H1 (cell line): ENCODE results near the gene CPXM2. TPM values are rescaled to one million over a fixed set of nuclear protein-coding genes. Genes with fewer than 3 reads are reported as not detected.

ENCODE experiments used
- CTCF ChIA-PET: fragments of 300-600 bp; sonication (Branson Sonifier 250); formaldehyde crosslinking; loops from one replicate; lab custom pipeline; 2021; ENCODE audit not compliant: partially characterized antibody; lab: Charles Lee
- POLR2A ChIA-PET: fragments of 300-600 bp; sonication (Branson Sonifier 250); formaldehyde crosslinking; loops from one replicate; lab custom pipeline; 2021; ENCODE audit warnings: inconsistent platforms; ENCODE audit not compliant: partially characterized antibody; lab: Charles Lee
- DNase-seq, 2 experiments: peaks; one replicate each; pipeline versions ENCODE4 v3.0.0 to v3.0.0-alpha.2; 2010 to 2022; ENCODE audit warnings: low spot score in 2 of 2, low read depth in 1 of 2, mixed read lengths in 1 of 2
- FAIRE-seq: peaks from 2 replicates; lab custom pipeline; 2011; peaks lifted over from hg19 to GRCh38; lab: Jason Lieb, UNC
- H2AFZ ChIP-seq: 2 replicates; pipeline ENCODE4 v1.8.1; 2012; ENCODE audit warnings: low read length, inconsistent platforms
- H2AK5ac ChIP-seq: 2 replicates; pipeline ENCODE4 v1.6.1; 2013; ENCODE audit warnings: low read depth, low read length
- H2BK120ac ChIP-seq: replicated peaks from 2 replicates; pipeline ENCODE3; 2013; ENCODE audit warnings: low read depth, low read length, inconsistent platforms
- H2BK12ac ChIP-seq: 2 replicates; pipeline ENCODE4 v1.6.1; 2013; ENCODE audit warnings: low read depth, low read length
- H2BK15ac ChIP-seq: 2 replicates; pipeline ENCODE4 v1.6.1; 2013; ENCODE audit warnings: low read length
- H2BK20ac ChIP-seq: 2 replicates; pipeline ENCODE4 v1.6.1; 2013; ENCODE audit warnings: low read length
- H2BK5ac ChIP-seq: 2 replicates; pipeline ENCODE4 v1.6.1; 2013; ENCODE audit warnings: low read depth, low read length
- H3K14ac ChIP-seq: 2 replicates; pipeline ENCODE4 v1.6.1; 2013; ENCODE audit warnings: inconsistent platforms; ENCODE audit not compliant: insufficient read length
- H3K18ac ChIP-seq: 2 replicates; pipeline ENCODE4 v1.6.1; 2013; ENCODE audit warnings: low read length; ENCODE audit errors: extremely low read depth
- H3K23ac ChIP-seq: 2 replicates; pipeline ENCODE4 v1.6.1; 2013; ENCODE audit warnings: inconsistent platforms; ENCODE audit not compliant: insufficient read length
- H3K23me2 ChIP-seq: 2 replicates; pipeline ENCODE4 v1.6.1; 2013; ENCODE audit warnings: low read depth, low read length
- H3K27ac ChIP-seq: 2 replicates; pipeline ENCODE4 v1.6.1; 2011; ENCODE audit warnings: low read depth, low read length, inconsistent platforms
- H3K27me3 ChIP-seq, 4 experiments: replicated peaks in 1 of 4; 1 replicate in 1 of 4; 2 replicates in 3 of 4; pipeline versions ENCODE4 v1.6.1 to v1.8.1; 2011 to 2013; ENCODE audit warnings: low read length in 3 of 4, mild to moderate bottlenecking in 3 of 4, inconsistent platforms in 2 of 4, mixed read lengths in 2 of 4, moderate library complexity in 1 of 4; ENCODE audit not compliant: control insufficient read depth in 3 of 4, insufficient read depth in 3 of 4; ENCODE audit errors: extremely low read depth in 1 of 4
- H3K36me3 ChIP-seq, 4 experiments: 2 replicates each; pipeline versions ENCODE4 v1.6.1 to v1.8.1; 2011 to 2013; ENCODE audit warnings: mild to moderate bottlenecking in 4 of 4, low read length in 3 of 4, moderate library complexity in 2 of 4, control low read depth in 1 of 4, inconsistent platforms in 1 of 4; ENCODE audit not compliant: insufficient read depth in 4 of 4, control insufficient read depth in 2 of 4
- H3K4ac ChIP-seq: replicated peaks from 2 replicates; pipeline ENCODE3; 2013; ENCODE audit warnings: low read length, low read depth, mixed read lengths, inconsistent platforms; ENCODE audit not compliant: insufficient read length
- H3K4me1 ChIP-seq, 4 experiments: replicated peaks in 1 of 4; 1 replicate in 1 of 4; 2 replicates in 3 of 4; pipeline versions ENCODE4 v1.6.1 to v1.8.1; 2011 to 2013; ENCODE audit warnings: low read length in 3 of 4, inconsistent platforms in 2 of 4, mixed read lengths in 1 of 4; ENCODE audit not compliant: insufficient read depth in 4 of 4, control insufficient read depth in 3 of 4
- H3K4me2 ChIP-seq, 2 experiments: 2 replicates each; pipeline versions ENCODE4 v1.6.1 to v1.8.1; 2011 to 2013; ENCODE audit warnings: low read depth in 2 of 2, low read length in 2 of 2, control low read depth in 1 of 2, inconsistent platforms in 1 of 2, mild to moderate bottlenecking in 1 of 2; ENCODE audit not compliant: insufficient read depth in 1 of 2
- H3K4me3 ChIP-seq, 4 experiments: fragments of 200-600, 300-600 bp in 1 of 4; sonication (generic), shearing (Covaris generic), sonication (Bioruptor Twin) in 1 of 4; 2 replicates each; pipeline versions ENCODE4 v1.5.1 to v1.8.1; 2011 to 2016; ENCODE audit warnings: low read length in 4 of 4, low read depth in 3 of 4, control low read depth in 2 of 4, inconsistent platforms in 2 of 4, mild to moderate bottlenecking in 2 of 4, mixed read lengths in 1 of 4, moderate library complexity in 1 of 4; ENCODE audit not compliant: insufficient read depth in 2 of 4; ENCODE audit errors: extremely low read depth in 1 of 4
- H3K56ac ChIP-seq: replicated peaks from 2 replicates; pipeline ENCODE3; 2013; ENCODE audit warnings: low read depth, mild to moderate bottlenecking, mixed read lengths, low read length, inconsistent platforms; ENCODE audit not compliant: insufficient read length
- H3K79me1 ChIP-seq: 2 replicates; pipeline ENCODE4 v1.6.1; 2013; ENCODE audit warnings: low read depth, low read length, control low read depth
- H3K79me2 ChIP-seq, 2 experiments: 2 replicates each; pipeline versions ENCODE4 v1.6.1 to v1.8.1; 2012 to 2013; ENCODE audit warnings: low read length in 2 of 2, mild to moderate bottlenecking in 2 of 2, inconsistent platforms in 1 of 2; ENCODE audit not compliant: insufficient read depth in 2 of 2, control insufficient read depth in 1 of 2
- H3K9ac ChIP-seq, 4 experiments: replicated peaks in 1 of 4; 1 replicate in 1 of 4; 2 replicates in 3 of 4; pipeline versions ENCODE4 v1.6.1 to v1.8.1; 2011 to 2013; ENCODE audit warnings: low read depth in 3 of 4, low read length in 3 of 4, control low read depth in 2 of 4, mild to moderate bottlenecking in 2 of 4, moderate library complexity in 2 of 4, inconsistent platforms in 1 of 4; ENCODE audit errors: extremely low read depth in 1 of 4
- H3K9me3 ChIP-seq, 2 experiments: 2 replicates each; pipeline versions ENCODE4 v1.6.1 to v1.8.1; 2012 to 2013; ENCODE audit warnings: mild to moderate bottlenecking in 2 of 2, moderate library complexity in 2 of 2, control low read depth in 1 of 2, inconsistent platforms in 1 of 2, low read depth in 1 of 2, low read length in 1 of 2, mixed read lengths in 1 of 2; ENCODE audit not compliant: insufficient read depth in 2 of 2
- H4K20me1 ChIP-seq, 2 experiments: replicated peaks in 1 of 2; 2 replicates each; pipeline versions ENCODE3 to v1.8.1; 2011 to 2013; ENCODE audit warnings: inconsistent platforms in 2 of 2, low read length in 2 of 2, mild to moderate bottlenecking in 1 of 2; ENCODE audit not compliant: insufficient read depth in 2 of 2, control insufficient read depth in 1 of 2
- H4K5ac ChIP-seq: 2 replicates; pipeline ENCODE4 v1.6.1; 2013; ENCODE audit warnings: low read length, low read depth, mixed read lengths, inconsistent platforms; ENCODE audit not compliant: insufficient read length
- H4K8ac ChIP-seq: 2 replicates; pipeline ENCODE4 v1.8.0; 2013; ENCODE audit warnings: mild to moderate bottlenecking, moderate library complexity, low read length, inconsistent platforms; ENCODE audit not compliant: insufficient read depth; ENCODE audit errors: extremely low read depth
- H4K91ac ChIP-seq: replicated peaks from 2 replicates; pipeline ENCODE3; 2013; ENCODE audit warnings: low read length, mixed read lengths, inconsistent platforms; ENCODE audit not compliant: insufficient read length
- EGR1 ChIP-seq: IDR thresholded peaks from 2 replicates; pipeline ENCODE4 v1.6.1; 2011; ENCODE audit warnings: low read depth, low read length, borderline replicate concordance
- RAD21 ChIP-seq, 2 experiments: IDR thresholded peaks in 1 of 2; conservative IDR thresholded peaks in 1 of 2; 2 replicates each; pipeline ENCODE4 v1.6.1; 2011; ENCODE audit warnings: low read depth in 2 of 2, low read length in 2 of 2, improper control_type of control experiment in 1 of 2, inconsistent platforms in 1 of 2, mild to moderate bottlenecking in 1 of 2, moderate library complexity in 1 of 2
- WGBS, 2 experiments: shearing (Covaris generic) in 1 of 2; methylation state at CpG; one replicate each; pipeline versions ENCODE4 v1.1.6 to v1.1.7; 2013 to 2015; ENCODE audit warnings: low lambda C conversion rate in 2 of 2, mixed read lengths in 2 of 2, inconsistent platforms in 1 of 2, low coverage in 1 of 2, missing lambda C conversion rate in 1 of 2; ENCODE audit not compliant: insufficient replicate concordance in 2 of 2, insufficient coverage in 1 of 2, insufficient read length in 1 of 2; ENCODE audit errors: extremely low coverage in 1 of 2, missing lambda C conversion rate in 1 of 2; 5-methylcytosine and 5-hydroxymethylcytosine counted together
- polyA plus RNA-seq, 7 experiments: library from polyadenylated mRNA; depleted of rRNA in 3 of 7; stranded (reverse) in 5 of 7; unstranded in 2 of 7; fragments of >200 nt in 5 of 7; fragments of 200-250 nt in 2 of 7; gene quantifications; 1 replicate in 5 of 7; 2 replicates in 1 of 7; 4 replicates in 1 of 7; pipeline versions ENCODE4 v1.2.1 to v1.2.3, GENCODE V29; 2011 to 2013; ENCODE audit warnings: missing spikeins in 2 of 7, mixed read lengths in 2 of 7
- total RNA-seq: library from RNA; stranded (reverse); fragmentation: NEBNext Ultra II Directional; extraction: Animal tissue kit (Norgen Biotek cat#: 25700); gene quantifications from 2 replicates; pipeline ENCODE4 v1.2.1, GENCODE V29; 2021

CPXM2 gene
- total and polyA plus RNA-seq, 2 of the 8 experiments (the other 6 are each of a cell fraction or from before 2014, with no cell fraction given) = 2.4 to 2.9 TPM

GRCh38 chr10:123761038-123761428, 130.6 kb downstream of the CPXM2 start:
- FAIRE-seq = no peak
- CTCF ChIA-PET = no interaction called here
- POLR2A ChIA-PET = interaction anchor here (0.5 kb wide), 1 partner anchor 19 kb away, joined by 5 read pairs; no protein-coding TSS in a partner anchor
- no peak overlapping the region for H3K14ac ChIP-seq
- no peak overlapping the region for H3K56ac ChIP-seq
- H2BK120ac ChIP-seq = no peak overlapping the region
- no peak overlapping the region for H2AK5ac ChIP-seq
- H4K91ac ChIP-seq = no peak overlapping the region
- H3K27me3 ChIP-seq = no peaks in the 10 kb centered on the region
- no peak overlapping the region for H3K18ac ChIP-seq
- no peak overlapping the region for H3K9ac ChIP-seq
- no peaks in the 10 kb centered on the region for H3K23me2 ChIP-seq
- no peak overlapping the region for H2BK15ac ChIP-seq
- H4K20me1 ChIP-seq = no peaks in the 10 kb centered on the region
- WGBS, 2 experiments = 88% methylated on average over 10 of the region's 10 CpGs; no CpG with 5 or more reads in 1 of the 2 experiments
- no peak overlapping the region for H3K23ac ChIP-seq
- H3K4me2 ChIP-seq = no peak overlapping the region
- H2BK20ac ChIP-seq = no peak overlapping the region
- no peaks in the 10 kb centered on the region for H3K79me1 ChIP-seq
- no peak for DNase-seq
- peak overlapping the region; percentile 39; the same call in 1 of the 2 replicates for H2BK12ac ChIP-seq
- no peak overlapping the region for H4K8ac ChIP-seq
- no peak overlapping the region for H4K5ac ChIP-seq
- H2AFZ ChIP-seq = no peak overlapping the region
- H3K9me3 ChIP-seq = no peaks in the 10 kb centered on the region
- H3K4ac ChIP-seq = no peak overlapping the region
- no peaks in the 10 kb centered on the region for H3K79me2 ChIP-seq
- no peak overlapping the region for H3K27ac ChIP-seq
- H3K4me1 ChIP-seq = peaks cover 0 to 11% (median 2%) of the 10 kb centered on the region in 4 experiments; a peak in 5 of 7 replicates
- H3K36me3 ChIP-seq = no peaks in the 10 kb centered on the region
- TF ChIP-seq RAD21 (IDR thresholded peaks at IDR 0.05 in 1 of 2, conservative IDR thresholded peaks at IDR 0.05 in 1 of 2; ENCODE audit: low read depth in 2 of 2, low read length in 2 of 2) = peak in 1 of 2 experiments; percentile 14; a peak in 1 of 4 replicates
- TF ChIP-seq EGR1 = no peak
- H3K4me3 ChIP-seq = no peak overlapping the region
- no peak overlapping the region for H2BK5ac ChIP-seq
